GM19372 (cell line): Measurements from ENCODE around the gene PDSS2.

Experiments used
- ATAC-seq: cut with Tn5 transposase; IDR thresholded peaks from one replicate; pipeline ENCODE4 v1.9.1; 2021; ENCODE audit warnings: mild to moderate bottlenecking, low read depth, moderate library complexity; ENCODE audit not compliant: unreplicated experiment

PDSS2 gene

GRCh38 chr6:107105511-107106116, 353.8 kb downstream of the PDSS2 start:
- no peak for ATAC-seq

- no peak for ATAC-seq
Observed at GRCh38 chr6:107103082-107103481, 356.3 kb downstream of the PDSS2 start.
